Breast epithelium (tissue), 4 donors: ENCODE data around the gene BPI. TPM values are rescaled to one million over a fixed set of nuclear protein-coding genes. Genes with fewer than 3 reads are reported as not detected.

Experiments
- DNase-seq, 2 donors: peaks; one replicate each; pipeline ENCODE4 v3.0.0-alpha.2; 2019; ENCODE audit warnings: low spot score in 2 of 2
- H3K27ac ChIP-seq, 2 donors: fragments of 200-600 bp; sonication (generic) in 1 of 2; one replicate each; pipeline ENCODE4 v1.5.1; 2016 to 2019; ENCODE audit warnings: mild to moderate bottlenecking in 1 of 2
- H3K27me3 ChIP-seq, 2 donors: fragments of 200-600 bp; sonication (generic) in 1 of 2; one replicate each; pipeline versions ENCODE4 v1.5.1 to v1.6.0; 2017 to 2019; ENCODE audit warnings: control low read depth in 1 of 2, mild to moderate bottlenecking in 1 of 2
- H3K36me3 ChIP-seq: fragments of 200-600 bp; one replicate; pipeline ENCODE4 v1.5.1; 2019
- H3K4me1 ChIP-seq, 2 donors: fragments of 200-600 bp; sonication (generic); one replicate each; pipeline ENCODE4 v1.5.1; 2016 to 2019; ENCODE audit warnings: control low read depth in 1 of 2
- H3K4me3 ChIP-seq, 3 donors: fragments of 200-600 bp; sonication (generic); 1 replicate in 2 of 3; 2 replicates in 1 of 3; pipeline ENCODE4 v1.5.1; 2016 to 2019; ENCODE audit warnings: mild to moderate bottlenecking in 3 of 3, moderate library complexity in 2 of 3
- H3K9me3 ChIP-seq, 2 donors: fragments of 200-600 bp; sonication (generic) in 1 of 2; one replicate each; pipeline ENCODE4 v1.5.1; 2016 to 2019; ENCODE audit warnings: control low read depth in 1 of 2
- POLR2A ChIP-seq: fragments of 450-650 bp; IDR thresholded peaks from one replicate; pipeline ENCODE4 v1.6.1; 2016; ENCODE audit warnings: antibody characterized with exemption, mild to moderate bottlenecking, moderate library complexity
- POLR2AphosphoS5 ChIP-seq, 3 donors: sonication (generic); formaldehyde crosslinking; IDR thresholded peaks; one replicate each; pipeline ENCODE4 v1.6.1; 2017; ENCODE audit warnings: antibody characterized with exemption in 3 of 3
- intact Hi-C: fragments of 100-400 bp; cut with DNase I; formaldehyde crosslinking; loops from one replicate; pipeline ENCODE4 v1.15.1; 2023; ENCODE audit warnings: low total_unique reads
- total RNA-seq, 3 donors: library from RNA; depleted of rRNA; stranded (reverse); fragments of >200 nt; gene quantifications; one replicate each; pipeline ENCODE4 v1.1.0, GENCODE V29; 2016
- TF ChIP-seq, protein P1 (sequence below), 3 donors: fragments of 450-650 bp; IDR thresholded peaks; one replicate each; pipeline ENCODE4 v1.5.1; 2016 to 2017; ENCODE audit warnings: antibody characterized with exemption in 3 of 3, mild to moderate bottlenecking in 3 of 3, moderate library complexity in 3 of 3

Gene BPI
- total RNA-seq, 3 donors from 2014 or later: 0.59 TPM; not detected in 2

DNA sequence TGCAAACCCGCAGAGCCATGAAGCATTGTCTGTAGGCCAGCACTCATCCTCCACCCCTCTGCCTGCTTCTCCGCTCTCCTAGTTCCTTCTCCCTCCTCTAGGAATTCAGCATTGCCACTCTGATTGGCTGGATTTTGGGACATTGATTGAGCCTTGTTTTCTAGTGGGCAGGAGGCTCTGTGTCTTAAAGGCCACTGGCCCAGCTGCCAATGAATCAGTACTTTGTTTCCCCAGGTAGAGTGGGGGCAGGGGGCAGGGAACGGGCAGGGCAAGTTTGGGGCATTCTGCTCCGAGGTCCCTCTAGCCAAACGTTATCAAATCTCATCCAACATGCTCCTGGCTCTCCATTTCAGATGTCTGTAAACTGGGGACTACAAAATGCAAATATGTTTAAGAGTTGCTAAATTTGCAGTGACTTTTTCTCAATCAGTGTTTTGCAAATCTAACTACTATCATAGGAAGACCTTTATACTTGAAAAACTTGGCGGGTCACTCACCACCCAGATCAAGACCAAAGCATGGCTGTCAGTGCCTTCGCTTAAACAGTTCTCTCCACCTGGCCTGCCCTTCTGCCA lies 10.4 kb upstream of the BPI start:
- Histone ChIP-seq H3K4me1 (peaks cover 2 to 5% of the 10 kb centered on the region in 2 donors), H3K27ac (peak overlapping the region in 1 of 2 donors; percentile 9), H3K4me3 (no peak overlapping the region), H3K9me3 (no peaks in the 10 kb centered on the region), H3K36me3 (no peaks in the 10 kb centered on the region), H3K27me3 (no peaks in the 10 kb centered on the region)
- intact Hi-C loops: loop anchor here (10.0 kb wide), 1 partner anchor 59 kb away; no protein-coding TSS in a partner anchor
- no peak for DNase-seq
- TF ChIP-seq POLR2AphosphoS5 (IDR thresholded peaks at IDR 0.05) (no peak), POLR2A (no peak)
- TF ChIP-seq, protein P1, sequence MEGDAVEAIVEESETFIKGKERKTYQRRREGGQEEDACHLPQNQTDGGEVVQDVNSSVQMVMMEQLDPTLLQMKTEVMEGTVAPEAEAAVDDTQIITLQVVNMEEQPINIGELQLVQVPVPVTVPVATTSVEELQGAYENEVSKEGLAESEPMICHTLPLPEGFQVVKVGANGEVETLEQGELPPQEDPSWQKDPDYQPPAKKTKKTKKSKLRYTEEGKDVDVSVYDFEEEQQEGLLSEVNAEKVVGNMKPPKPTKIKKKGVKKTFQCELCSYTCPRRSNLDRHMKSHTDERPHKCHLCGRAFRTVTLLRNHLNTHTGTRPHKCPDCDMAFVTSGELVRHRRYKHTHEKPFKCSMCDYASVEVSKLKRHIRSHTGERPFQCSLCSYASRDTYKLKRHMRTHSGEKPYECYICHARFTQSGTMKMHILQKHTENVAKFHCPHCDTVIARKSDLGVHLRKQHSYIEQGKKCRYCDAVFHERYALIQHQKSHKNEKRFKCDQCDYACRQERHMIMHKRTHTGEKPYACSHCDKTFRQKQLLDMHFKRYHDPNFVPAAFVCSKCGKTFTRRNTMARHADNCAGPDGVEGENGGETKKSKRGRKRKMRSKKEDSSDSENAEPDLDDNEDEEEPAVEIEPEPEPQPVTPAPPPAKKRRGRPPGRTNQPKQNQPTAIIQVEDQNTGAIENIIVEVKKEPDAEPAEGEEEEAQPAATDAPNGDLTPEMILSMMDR (IDR thresholded peaks at IDR 0.05): no peak

DNA sequence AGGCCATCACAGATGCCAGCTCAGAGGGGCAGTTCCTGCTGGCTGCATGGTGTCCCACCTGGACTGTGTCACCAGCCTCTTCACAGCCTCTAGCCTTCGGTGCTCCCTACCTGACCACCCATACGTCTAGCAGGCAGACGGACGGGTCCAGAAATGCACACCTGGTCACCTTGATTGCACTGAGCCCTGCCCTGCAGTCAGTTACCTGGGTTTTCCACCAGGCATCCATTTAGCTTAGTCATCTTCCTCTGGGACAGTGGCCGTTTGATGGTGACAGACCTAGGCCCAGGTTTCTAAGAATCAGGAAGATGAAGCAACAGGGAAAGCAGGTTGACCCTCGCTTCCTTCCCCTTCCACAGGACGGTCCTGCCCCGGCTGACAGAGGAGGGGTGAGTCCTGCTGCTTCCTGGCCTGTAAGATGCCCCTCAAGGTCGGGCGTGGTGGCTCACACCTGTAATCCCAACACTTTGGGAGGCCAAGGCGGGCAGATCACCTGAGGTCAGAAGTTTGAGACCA lies 9.8 kb upstream of the BPI start:
- H3K4me1 ChIP-seq: peaks cover 7 to 9% of the 10 kb centered on the region in 2 donors
- H3K36me3 ChIP-seq: no peaks in the 10 kb centered on the region
- no peak overlapping the region for H3K27ac ChIP-seq
- DNase-seq: no peak
- H3K27me3 ChIP-seq: no peaks in the 10 kb centered on the region
- no peaks in the 10 kb centered on the region for H3K9me3 ChIP-seq
- H3K4me3 ChIP-seq: no peak overlapping the region
- intact Hi-C loops: loop anchor here (10.0 kb wide), 1 partner anchor 59 kb away; no protein-coding TSS in a partner anchor
- TF ChIP-seq POLR2A (no peak), POLR2AphosphoS5 (IDR thresholded peaks at IDR 0.05) (no peak)
- TF ChIP-seq, protein P1 (IDR thresholded peaks at IDR 0.05): no peak

DNA sequence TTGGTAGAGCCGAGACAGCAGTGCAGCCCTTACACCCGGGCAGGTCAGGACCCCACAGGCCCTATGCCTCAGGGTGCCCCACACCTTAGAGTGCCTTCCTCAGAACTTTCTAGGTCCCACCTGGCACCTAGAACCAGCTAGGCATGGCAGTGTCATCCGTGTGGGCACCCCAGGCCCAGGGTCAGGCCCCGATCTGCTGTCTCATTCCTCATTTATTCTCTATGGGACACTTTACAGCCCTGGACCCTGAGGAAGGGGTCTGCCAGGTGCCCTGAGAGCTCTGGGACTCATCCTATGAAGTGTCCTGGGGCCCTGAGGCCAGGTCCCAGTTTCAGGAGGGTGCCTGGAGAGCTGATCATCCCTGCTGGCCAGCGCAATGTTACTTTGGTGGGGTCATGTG lies 8.1 kb upstream of the BPI start:
- Histone ChIP-seq H3K9me3 (no peaks in the 10 kb centered on the region), H3K27ac (peak overlapping the region in 1 of 2 donors; percentile 3), H3K27me3 (no peaks in the 10 kb centered on the region), H3K4me3 (no peak overlapping the region), H3K36me3 (no peaks in the 10 kb centered on the region), H3K4me1 (peaks cover 15 to 20% of the 10 kb centered on the region in 2 donors)
- intact Hi-C loops: loop anchor here (10.0 kb wide), 1 partner anchor 61 kb away; no protein-coding TSS in a partner anchor
- TF ChIP-seq, protein P1 (IDR thresholded peaks at IDR 0.05): no peak
- TF ChIP-seq POLR2A (no peak), POLR2AphosphoS5 (IDR thresholded peaks at IDR 0.05) (no peak)
- no peak for DNase-seq

DNA sequence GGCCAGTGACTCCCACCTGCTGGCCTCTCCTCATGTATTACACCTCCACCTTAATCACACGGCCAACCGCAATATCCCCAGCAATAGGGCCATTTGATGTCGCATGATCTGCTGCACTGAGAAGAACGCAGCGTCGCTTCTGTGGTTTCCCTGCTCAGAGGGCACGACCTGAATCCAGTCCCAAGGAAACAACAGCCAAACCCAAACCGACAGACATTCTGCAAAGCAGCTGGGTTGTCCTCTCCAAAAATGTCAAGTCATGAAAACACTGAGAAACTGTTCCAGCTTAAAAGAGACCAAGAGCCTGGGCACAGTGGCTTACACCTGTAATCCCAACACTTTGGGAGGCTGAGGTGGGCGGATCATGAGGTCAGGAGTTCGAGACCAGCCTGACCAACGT lies 7.5 kb upstream of the BPI start:
- H3K9me3 ChIP-seq: no peaks in the 10 kb centered on the region
- no peaks in the 10 kb centered on the region for H3K27me3 ChIP-seq
- no peak for TF ChIP-seq POLR2AphosphoS5 (IDR thresholded peaks at IDR 0.05)
- H3K27ac ChIP-seq: no peak overlapping the region
- H3K4me1 ChIP-seq: peaks cover 15 to 20% of the 10 kb centered on the region in 2 donors
- no peak overlapping the region for H3K4me3 ChIP-seq
- H3K36me3 ChIP-seq: no peaks in the 10 kb centered on the region
- intact Hi-C loops: loop anchor here (10.0 kb wide), 1 partner anchor 62 kb away; no protein-coding TSS in a partner anchor
- no peak for DNase-seq

DNA sequence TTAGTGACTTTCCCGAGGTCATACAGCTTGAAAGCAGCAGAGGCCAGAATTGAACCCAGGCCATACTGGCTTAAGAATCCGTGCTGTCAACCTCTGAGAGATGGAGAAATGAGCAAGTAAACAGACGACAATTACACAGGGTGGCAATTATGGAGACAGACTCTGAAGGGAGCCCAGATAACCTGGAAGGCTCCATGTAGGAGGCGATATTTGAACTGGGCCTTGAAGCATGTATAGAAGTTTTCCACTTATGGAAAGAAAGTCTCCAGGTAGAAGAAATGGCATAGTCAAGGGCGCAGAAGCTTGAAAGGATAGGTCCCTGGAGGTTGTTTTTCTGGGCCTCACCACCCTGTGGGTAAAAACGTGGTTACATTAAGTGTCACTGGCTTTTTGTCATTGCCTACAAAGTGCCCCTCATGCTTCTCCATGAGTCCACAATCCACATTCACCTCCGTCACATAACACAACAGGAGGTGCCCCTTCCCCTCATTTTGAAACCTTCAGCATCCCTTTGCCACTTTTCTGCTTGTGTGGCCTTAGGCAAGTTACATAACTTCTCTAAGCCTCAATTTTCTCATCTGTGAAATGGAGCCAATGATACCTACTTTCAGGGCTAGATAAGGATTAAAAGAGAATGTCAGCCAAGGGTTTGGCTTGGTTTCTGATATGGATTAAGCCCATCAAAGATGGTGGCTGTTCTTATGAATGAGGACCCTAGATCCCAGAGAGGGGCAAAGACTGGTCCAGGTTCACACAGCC lies 5.9 kb upstream of the BPI start:
- peaks cover 15 to 20% of the 10 kb centered on the region in 2 donors for H3K4me1 ChIP-seq
- intact Hi-C loops: loop anchor here (10.0 kb wide), 1 partner anchor 63 kb away; no protein-coding TSS in a partner anchor
- no peaks in the 10 kb centered on the region for H3K9me3 ChIP-seq
- DNase-seq: no peak
- TF ChIP-seq POLR2A (no peak), POLR2AphosphoS5 (IDR thresholded peaks at IDR 0.05) (no peak)
- TF ChIP-seq, protein P1 (IDR thresholded peaks at IDR 0.05): no peak
- no peaks in the 10 kb centered on the region for H3K27me3 ChIP-seq
- H3K36me3 ChIP-seq: no peaks in the 10 kb centered on the region
- peak overlapping the region; percentile 93 to 98 for H3K27ac ChIP-seq
- H3K4me3 ChIP-seq: no peak overlapping the region
